AG09309 (cell line): ENCODE measurements around the gene NUP214.

ENCODE experiments used
- DNase-seq: peaks from one replicate; pipeline ENCODE4 v3.0.0-alpha.2; 2010; ENCODE audit warnings: low read depth
- H3K4me3 ChIP-seq: 2 replicates; pipeline ENCODE4 v1.5.1; 2011; ENCODE audit warnings: mild to moderate bottlenecking, low read depth, low read length, moderate library complexity; ENCODE audit not compliant: control insufficient read depth
- CTCF ChIP-seq: IDR thresholded peaks from 2 replicates; pipeline ENCODE4 v1.5.1; 2011; ENCODE audit warnings: mild to moderate bottlenecking, low read depth, low read length, inconsistent platforms; ENCODE audit not compliant: insufficient read depth, control insufficient read depth; ENCODE audit errors: missing control alignments

Gene NUP214

GRCh38 chr9:131125288-131126058, at the start of gene NUP214:
Gene NUP214, plus strand, starts transcription at chr9:131125586. Its CDS starts 119 bp downstream, at chr9:131125705.
- no peak for TF ChIP-seq CTCF

GRCh38 chr9:131076347-131077195, 48.8 kb upstream of the NUP214 start:
- TF ChIP-seq CTCF = no peak
- DNase-seq = no peak

More at GRCh38 chr9:131125288-131126058, at the start of gene NUP214:
- H3K4me3 ChIP-seq = peak within 1 kb of the TSS; percentile 99
- peak; percentile 77 for DNase-seq

GRCh38 chr9:131078427-131079366, 46.7 kb upstream of the NUP214 start:
- no peak for TF ChIP-seq CTCF
- no peak for DNase-seq
- H3K4me3 ChIP-seq = no peak overlapping the region

More at GRCh38 chr9:131076347-131077195, 48.8 kb upstream of the NUP214 start:
- no peak overlapping the region for H3K4me3 ChIP-seq

GRCh38 chr9:131080589-131080988, 44.8 kb upstream of the NUP214 start:
- H3K4me3 ChIP-seq = no peak overlapping the region
- DNase-seq = no peak
- TF ChIP-seq CTCF = no peak

- H3K4me3 ChIP-seq = no peak overlapping the region
- no peak for DNase-seq
- no peak for TF ChIP-seq CTCF
Measured at GRCh38 chr9:131081868-131082267, 43.5 kb upstream of the NUP214 start.
